COLO829 (cell line): ENCODE results near the gene KIAA1217.
"Not testable (repeated sequence)": the region's sequence is repeated elsewhere in the genome, so short reads cannot be mapped to it uniquely, and the experiment has no call there.

Experiments
- DNase-seq: peaks from one replicate; pipeline ENCODE4 v3.0.0; 2012; ENCODE audit warnings: low spot score

The KIAA1217 gene

DNA sequence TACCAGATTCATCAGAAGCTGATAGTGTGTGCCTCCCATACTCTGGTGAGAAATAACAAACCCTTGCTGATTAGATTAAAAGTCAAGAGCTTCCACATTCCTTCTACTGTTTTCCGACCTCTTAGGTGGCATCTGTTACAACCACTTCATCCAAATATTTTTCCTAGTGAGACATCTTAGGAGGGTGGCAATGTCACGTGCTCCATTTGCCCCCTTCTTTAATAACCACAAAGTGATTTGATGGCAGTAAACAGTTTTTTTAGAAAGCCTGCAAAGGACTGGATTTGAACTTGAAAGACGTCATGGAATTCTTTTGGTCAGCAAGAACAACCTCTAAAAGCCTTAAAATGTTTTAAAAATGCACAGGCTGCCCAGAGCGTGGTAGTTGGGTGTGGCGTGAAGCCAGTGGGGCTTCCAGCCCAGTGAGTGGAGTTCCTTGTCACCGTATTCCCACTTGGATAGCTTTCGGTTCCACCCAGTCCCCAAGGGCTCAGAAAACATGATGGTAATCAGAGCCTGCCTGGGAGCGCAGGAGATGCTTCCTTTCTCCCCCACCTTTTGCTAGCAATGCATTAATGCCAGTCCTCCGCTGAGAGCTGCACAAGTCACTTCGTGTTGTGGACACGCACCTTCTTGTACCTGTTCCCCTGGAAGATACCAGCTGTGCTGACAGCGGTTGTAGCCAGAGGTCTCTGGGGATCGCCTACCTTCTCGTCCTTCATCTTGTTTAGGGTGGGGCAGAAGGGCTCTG, 256.4 kb downstream of the KIAA1217 start:
- no peak for DNase-seq

DNA sequence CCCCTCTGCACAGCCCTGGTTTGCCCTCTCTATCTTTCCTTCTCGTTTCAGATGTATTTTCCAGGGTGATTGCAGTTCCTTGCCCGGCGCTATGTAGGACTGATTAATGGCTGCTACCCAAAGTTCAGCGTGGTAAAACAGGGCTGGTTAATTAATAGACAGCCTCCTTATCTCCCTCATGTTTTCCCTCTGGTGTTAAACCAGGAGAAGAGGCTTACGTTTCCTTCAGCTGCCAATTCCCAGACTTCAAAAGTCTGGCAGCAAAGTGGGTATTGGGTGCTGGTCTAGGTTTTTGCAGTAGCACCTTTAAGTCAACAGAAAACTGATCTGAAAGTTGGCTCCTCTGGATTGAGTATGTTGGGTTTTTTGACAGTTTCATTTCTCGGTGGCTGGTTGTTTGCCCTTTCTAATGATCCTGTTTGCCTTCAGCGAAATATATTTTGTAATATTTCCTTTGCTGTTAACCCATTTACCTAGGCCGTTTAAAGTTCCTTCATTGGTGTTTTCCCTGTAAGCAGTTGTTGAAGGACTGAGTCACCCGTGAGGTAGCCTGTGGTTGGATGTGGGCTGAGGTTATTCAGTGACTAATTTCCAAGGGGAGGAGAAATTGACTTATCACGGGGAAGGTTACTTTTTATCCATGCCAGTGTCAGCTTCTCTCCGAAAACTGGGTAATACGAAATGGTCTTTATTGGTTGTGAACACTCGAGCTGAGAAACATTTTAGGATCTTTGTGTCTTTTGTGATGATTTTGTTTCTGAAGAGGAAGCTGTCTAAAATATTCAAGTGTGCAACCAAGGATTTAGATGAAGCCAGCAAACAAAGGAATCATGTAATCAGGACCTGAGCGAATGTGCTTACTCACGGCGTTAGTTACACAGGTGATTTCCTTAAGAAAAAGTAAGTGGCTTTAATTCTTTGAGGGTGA, 257.2 kb downstream of the KIAA1217 start:
- peak; percentile 45 for DNase-seq

DNA sequence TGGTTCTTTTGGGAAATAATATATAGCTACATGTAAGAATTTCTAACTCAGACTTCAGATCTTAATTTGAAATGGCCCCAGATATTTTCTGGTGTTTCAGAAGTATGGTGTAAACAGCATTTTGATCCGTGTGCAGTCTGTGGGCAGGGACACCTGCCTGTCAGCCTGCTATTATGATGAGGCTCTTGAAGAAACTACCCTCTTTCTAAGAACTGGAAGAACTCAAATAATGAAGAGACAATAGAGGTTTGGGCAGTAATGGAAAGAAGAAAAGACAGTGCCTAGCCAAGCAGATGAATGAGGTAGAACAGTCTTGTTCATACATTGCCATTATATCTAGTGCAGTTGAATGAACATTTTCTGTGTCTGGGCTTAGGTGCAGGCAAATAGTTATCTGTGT, 258.2 kb downstream of the KIAA1217 start:
- no peak for DNase-seq

DNA sequence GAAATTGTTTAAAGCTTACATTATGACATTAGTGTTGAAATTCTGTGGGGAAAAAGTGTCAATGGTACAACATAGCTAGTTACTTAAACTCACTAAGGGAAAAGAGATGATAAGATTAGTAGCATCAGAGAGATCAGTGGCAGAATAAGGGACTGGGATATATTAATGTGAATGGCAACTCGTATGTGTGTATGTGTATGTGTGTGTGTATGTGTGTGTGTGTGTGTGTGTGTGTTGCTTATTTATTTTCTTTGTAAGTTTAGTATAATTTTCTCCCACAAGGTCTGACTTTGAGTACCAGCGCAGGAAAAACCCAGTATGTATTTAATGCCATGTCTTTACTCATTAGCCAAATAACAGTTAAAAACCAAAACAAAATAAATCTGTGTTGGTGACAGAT, 258.7 kb downstream of the KIAA1217 start:
- DNase-seq: no peak

DNA sequence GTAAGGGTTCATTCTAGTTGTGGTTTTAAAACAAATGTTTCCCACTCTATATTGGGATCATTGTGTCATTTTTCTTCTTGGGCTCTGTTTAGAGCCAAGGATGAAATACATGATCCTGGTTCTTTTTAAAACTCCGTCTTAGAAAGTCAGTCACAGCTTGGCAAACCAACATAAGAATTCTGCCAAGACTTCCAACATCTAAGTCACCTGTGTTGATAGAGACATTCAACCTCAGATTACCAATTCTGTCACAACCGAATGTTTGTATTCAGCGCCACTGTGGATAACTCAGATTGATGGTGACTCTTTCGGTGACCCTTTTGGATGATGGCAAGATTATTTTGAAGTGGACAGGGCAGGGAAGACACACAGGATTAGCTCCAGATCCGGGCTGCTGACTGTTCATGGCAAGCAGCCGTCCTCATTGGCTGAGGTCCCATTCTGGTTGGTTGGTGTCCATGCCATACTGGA, 259.4 kb downstream of the KIAA1217 start:
- no peak for DNase-seq

DNA sequence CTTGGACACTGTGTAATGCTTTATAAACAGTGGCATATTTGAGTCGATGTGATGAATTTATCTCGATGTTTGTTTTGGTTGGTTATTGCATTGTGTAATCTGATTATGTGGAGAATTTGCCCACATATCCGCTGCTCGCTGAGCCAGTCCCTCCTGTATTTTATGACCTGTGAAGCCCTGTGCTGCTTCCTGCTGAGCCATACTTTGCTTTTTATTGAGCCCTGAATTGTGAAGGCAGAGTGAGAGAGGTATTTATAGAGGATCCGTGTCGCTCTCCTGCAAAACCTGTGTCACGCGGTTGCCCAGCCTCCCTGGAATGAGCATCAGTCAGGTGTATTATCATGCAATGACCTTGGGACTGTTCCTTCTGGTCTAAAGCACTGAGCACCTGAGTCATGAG, 261.1 kb downstream of the KIAA1217 start:
- DNase-seq: no peak

DNA sequence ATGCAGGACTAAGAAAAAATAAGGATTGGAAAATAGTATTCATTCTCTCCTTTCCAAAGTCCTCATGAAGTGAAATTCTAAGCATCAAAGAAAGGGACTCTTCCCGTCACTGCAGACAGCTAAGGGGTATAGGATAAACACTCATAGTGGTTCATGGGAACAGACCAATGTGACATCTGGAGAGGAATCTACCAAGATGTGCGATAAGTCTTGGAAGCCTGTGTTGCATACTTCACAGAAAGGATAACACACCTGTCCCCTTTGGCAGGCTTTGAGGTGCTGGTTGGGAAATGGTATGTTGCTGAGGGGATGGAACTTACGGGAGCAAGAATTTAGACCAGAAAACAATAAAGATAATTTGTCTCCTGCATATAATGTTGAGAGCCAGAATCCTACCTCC, 266.7 kb downstream of the KIAA1217 start:
- DNase-seq: no peak

DNA sequence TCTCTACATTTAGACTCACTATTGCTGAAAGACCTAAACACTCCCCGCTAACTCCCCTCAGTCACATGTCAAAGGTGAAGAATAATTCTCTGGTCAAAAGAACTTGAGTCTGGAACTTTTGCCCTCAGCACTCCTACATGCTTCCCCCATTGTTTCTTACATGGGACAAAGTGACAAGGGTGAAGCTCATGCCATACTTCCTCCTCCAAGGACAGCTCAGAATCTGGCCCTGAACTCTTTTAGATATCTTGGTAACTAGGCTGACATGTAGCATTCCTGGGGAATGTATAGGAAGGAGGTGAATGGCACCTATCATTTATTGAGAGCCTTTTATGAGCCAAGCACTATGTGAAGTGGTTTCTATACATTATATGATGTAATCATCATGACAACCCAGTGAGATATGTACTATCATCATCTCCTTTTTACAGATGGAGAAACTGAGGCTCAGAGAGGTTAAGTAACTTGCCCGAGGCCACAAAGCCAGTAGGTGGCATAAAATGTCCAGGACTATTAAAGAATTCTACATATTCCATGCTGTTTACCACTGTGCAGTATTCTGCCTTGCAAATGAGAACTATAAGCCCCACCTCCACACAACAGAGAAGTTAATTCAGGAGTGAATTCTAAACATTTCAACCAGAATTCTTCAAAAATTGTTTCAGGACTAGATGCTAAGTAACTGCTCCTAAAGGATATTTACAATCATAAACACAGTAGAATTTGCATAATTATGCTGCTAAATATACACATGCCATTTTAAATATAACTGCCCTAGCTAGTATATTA, 268.2 kb downstream of the KIAA1217 start:
- no peak for DNase-seq

DNA sequence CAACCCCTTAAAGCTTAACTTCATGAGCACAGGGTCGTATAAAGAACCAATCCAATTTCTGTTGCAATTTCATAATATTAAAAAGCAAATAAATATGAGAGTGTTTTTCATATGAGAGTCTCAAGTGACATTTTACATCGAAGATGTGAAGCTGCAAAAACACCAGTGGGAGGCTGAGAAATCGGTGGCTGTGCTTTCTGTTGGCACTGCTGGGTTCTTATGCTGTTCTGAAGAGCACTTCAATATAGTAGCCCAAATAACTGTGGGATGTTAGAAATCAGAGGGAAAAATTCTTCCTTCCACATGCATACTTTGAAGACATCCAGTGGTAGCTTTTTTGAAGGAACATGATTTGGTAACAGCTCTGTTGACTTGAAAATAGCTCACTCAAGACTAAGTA, 269.0 kb downstream of the KIAA1217 start:
- no peak for DNase-seq

DNA sequence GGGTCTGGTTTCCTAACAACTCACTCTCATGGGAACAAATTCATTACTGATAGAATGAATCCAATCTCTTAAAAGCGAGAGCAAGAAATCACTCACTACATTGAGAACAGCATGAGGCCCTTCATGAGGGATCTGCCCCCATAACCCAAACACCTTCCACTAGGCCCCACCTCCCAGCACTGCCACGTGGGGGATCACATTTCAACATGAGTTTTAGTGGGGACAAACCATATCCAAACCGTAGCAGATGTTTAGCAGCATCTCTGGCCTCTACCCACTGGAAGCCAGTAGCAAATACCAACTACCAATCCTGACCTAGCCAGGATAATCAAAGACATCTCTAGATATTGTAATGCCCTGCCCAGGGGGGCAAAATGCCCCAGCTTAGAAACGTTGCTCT, 270.9 kb downstream of the KIAA1217 start:
- no peak for DNase-seq

DNA sequence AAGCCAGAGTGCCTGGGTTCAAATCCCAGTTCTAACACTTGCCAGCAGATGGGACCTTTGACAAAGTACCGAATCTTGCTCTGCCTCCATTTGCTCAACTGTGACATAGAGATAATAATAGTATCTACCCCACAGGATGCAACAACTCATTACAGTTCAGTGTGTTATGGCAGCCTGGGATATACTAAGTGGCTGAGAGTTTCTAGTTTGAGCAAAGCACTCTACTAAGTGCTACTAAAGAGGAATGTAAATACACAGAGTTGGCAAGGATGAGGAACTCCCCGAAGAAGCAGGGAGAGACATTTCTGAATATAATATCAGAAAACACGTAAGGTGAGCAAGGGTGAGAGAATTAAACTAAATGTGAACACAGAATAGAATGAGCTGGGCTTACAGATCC, 271.5 kb downstream of the KIAA1217 start:
- no peak for DNase-seq

DNA sequence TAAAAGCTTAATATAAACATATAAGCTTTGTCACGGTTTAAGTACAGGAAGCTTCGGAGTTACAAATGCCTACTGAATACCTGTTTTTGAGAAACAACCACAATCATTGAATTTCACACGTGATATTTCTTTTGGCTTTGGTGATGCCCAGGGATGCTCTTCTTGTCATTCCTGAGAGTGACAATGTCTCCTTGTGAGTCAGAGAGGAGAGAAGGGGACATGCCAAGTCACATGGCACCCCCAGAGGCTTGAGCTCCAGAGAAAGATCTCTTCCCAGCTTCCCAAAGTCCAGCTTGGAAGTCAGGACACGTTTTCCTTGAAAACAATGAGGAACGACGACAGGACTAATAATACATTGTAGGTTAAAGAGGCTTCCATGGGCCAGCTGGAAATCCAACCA, 272.3 kb downstream of the KIAA1217 start:
- DNase-seq: no peak

DNA sequence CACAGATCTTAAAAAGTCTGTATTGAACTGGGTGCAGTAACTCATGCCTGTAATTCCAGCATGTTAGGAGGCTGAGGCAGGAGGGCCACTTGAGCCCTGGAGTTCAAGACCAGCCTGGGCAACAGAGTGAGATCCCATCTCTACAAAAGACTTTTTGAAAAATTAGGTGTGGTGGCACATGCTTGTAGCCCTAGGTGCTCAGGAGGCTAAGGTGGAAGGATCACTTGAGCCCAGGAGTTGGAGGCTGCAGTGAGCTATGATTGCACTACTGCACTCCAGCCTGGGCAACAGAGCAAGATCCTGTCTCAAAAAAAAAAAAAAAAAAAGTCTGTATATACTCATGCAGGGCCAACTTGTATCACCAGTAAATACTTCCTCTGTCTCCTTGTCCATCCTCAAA, 273.8 kb downstream of the KIAA1217 start:
- not testable (repeated sequence) for DNase-seq

DNA sequence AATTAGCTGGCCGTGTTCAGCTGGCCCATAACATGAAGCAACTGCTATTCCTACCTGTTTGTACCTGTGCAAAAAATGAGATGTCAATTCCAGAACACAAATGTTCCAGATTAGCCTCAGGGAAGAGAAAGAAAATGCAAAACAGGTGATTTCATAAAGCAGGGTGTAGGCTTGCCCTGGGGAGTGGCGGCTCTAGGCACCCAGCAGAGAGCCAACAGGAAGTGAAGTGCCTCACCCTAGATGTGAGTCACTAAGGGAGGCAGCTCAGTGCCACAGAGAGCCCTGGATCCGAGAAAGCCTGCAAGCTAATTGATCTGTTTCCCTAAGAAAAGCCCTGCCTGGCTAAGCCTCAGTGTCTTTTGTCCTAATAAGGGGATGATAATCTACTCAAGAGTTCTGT, 274.8 kb downstream of the KIAA1217 start:
- DNase-seq: peak; percentile 13

DNA sequence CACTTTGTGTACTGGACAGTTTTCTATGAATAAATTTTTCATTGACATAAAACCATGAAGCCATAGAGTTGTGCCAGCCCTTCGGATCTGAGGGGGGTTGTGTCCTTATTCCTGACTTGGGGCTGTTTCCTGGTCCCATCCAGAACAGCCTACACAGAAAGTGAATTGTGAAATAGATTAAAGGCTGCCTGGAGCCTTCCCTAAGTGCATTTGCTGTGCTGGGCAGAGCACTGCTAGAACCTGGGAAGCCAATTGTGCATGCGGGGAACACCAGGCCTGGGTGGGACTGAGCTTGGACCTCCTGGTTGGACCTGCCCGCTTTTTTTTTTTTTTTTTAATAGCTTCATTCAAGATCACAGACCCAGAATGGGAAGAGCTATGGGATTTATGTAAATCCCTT, 275.8 kb downstream of the KIAA1217 start:
- DNase-seq: no peak

DNA sequence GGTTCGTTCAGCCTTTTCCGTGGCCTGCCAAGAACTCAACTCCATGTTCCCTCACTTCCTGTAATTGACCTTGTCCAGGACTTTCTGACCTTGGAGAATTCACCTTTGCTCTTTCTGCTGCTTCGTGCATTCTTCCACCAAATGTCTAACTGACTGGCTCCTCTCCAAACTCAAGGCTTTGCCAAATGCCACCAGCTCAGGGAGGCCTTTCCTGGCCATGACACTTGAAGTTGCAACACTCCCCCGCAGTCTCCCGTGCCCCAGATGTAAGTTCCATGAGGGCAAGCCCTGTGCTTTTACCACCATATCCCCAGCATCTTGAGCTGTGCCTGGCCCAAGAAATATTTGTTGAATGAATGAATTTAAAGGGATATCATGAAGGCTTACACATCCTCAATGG, 276.4 kb downstream of the KIAA1217 start:
- no peak for DNase-seq

DNA sequence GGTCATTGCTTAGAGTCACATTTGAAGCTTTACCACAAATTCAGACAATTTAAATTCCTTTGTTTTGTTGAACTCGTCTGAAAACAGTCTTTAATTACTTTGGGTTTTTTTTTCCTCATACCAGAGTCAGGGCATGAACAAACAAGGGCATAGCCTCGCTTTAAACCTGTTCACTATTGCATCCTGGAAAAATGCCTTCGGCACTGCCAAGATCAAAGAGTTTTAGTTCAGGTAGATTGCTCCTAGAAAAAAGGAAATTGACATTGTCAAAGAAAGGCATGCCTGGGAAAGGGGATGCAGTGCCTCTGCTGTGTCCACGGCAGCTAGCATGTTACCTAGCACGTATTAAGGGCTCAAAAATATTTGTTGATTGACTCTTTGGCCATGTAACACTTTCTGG, 279.7 kb downstream of the KIAA1217 start:
- DNase-seq: no peak

DNA sequence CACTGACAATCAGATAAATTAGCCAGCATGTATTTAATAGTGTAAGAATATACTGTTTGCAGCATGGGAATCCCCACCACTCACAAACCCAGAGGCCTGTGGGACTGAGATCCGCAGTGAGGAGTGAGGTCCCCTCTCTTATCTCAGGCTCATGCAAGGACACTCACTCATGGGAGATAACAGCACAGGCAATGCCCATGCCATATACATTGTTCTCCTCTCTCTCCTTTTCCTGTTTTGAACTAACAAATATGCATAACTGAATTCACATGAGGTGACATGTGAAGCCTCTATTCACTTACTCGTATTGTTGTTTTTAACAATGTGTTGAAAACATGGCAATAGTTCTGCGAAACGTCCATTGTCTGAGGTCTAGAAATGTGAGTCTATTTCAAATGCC, 284.2 kb downstream of the KIAA1217 start:
- no peak for DNase-seq

DNA sequence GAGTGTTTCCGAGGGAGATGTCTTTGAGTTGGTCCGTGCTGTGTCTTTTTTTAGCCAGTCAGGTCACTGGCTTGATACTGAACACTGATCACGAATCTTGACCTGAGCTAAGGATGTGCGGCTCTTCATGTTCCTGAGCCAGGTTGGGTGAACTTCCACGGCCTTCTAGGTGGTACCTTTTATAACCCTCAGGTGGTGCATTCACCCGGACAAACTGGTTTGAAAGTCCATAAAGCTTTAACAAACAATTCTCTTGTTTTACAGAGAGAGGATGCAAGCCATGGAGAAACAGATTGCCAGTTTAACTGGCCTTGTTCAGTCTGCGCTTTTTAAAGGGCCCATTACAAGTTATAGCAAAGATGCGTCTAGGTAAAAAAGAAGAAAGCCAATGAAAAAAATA, 285.3 kb downstream of the KIAA1217 start:
- no peak for DNase-seq

DNA sequence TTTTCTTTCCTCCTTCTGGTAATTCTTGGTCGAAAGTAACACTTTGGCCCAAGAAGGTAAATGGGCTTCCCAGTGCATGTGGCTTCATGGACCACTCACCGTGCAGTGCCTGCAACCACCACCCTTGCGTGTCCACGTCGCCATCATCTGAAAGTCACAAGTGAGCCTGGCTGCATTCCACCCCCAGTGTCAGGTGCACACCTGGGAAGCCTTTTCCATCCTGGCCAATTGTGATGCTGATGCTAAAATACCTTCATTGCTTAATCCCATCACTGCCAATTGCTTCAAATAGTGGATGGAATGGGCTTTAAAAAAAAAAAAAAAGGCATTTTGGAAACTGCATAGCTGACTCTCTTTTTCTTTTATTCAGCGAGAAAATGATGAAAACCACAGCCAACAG, 285.8 kb downstream of the KIAA1217 start:
- no peak for DNase-seq

DNA sequence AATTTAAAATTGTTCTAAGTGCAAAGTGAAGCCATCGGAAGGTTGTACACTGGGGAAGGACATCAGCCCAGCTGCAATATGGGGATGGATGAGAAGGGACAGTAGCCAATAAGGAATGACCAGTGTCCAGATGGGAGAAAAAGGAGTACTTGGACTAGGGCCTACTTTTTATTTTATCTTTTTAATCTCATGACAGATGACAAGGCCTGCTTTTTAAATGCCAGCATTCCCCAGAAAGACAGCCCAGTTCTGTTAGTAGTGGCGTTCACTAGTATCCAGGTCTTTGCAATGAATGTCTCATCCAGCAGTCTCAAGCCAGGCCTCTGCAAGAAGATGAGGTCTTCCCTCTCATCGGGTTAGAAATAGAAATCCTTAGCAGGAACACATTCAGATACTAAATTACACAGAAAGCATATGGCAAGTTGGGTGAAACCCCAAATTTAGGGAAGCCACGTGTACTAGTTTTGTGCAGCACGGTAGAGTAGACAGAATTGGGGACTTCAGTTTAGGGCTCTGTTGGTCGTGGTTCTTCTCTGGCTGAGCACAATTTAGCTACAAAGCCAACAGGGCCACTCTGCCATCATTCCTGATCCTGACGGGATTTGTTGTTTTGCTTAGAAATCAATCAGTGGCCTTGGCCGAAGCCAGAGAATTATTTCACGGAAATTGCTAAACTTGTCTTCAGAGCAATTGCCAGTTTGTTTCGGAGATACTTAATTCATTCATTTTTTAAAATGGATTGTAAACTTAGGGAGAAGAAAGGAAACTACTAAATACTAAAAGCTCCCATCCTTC, 286.9 kb downstream of the KIAA1217 start:
- no peak for DNase-seq

DNA sequence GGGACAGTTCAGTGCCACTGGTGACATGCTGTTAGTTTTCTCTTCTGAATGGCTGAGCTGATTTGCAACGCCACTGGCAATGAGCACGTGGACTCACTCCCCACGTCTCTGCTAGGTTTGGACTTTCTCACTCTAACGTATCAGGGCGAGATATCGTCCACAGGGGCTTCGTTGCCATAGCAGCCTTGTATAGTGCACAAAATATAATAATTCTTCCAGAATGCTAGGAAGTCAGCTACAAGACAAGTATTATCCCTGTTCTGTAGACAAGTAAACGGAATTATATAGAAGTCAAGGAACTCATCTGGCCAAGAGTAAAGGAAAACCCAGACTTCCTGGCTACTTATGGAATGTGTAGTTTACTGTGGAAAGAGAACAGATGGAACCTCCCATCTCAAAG, 288.0 kb downstream of the KIAA1217 start:
- no peak for DNase-seq
